ENCODE results near the gene MLLT3.

Gene MLLT3

DNA sequence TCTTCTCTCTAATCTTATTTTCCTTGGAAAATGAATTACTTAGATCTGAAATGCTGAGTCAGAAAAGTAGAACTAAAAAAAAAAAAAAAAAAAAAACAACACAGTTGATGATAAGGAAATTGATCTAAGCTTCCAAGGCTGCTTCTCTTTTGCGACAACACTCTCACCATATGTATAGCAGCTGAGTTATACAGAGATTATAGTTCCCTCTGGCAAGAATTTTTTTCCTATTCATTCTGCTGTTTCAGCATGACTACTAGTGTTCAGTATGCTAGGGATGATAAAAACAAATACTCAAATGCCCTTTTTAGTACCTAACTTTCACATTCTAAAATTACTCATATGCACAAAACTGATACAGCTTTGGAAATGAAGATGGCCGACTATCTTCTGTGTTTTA is 267.3 kb downstream of the MLLT3 start:
- no peak overlapping the region for H3K27ac ChIP-seq
- no peaks in the 10 kb centered on the region for H3K27me3 ChIP-seq (ENCODE audit: insufficient read depth, low read depth, severe bottlenecking)
- DNase-seq: no peak
- no peaks in the 10 kb centered on the region for H3K9me3 ChIP-seq (ENCODE audit: severe bottlenecking)
- TF ChIP-seq, protein P1, sequence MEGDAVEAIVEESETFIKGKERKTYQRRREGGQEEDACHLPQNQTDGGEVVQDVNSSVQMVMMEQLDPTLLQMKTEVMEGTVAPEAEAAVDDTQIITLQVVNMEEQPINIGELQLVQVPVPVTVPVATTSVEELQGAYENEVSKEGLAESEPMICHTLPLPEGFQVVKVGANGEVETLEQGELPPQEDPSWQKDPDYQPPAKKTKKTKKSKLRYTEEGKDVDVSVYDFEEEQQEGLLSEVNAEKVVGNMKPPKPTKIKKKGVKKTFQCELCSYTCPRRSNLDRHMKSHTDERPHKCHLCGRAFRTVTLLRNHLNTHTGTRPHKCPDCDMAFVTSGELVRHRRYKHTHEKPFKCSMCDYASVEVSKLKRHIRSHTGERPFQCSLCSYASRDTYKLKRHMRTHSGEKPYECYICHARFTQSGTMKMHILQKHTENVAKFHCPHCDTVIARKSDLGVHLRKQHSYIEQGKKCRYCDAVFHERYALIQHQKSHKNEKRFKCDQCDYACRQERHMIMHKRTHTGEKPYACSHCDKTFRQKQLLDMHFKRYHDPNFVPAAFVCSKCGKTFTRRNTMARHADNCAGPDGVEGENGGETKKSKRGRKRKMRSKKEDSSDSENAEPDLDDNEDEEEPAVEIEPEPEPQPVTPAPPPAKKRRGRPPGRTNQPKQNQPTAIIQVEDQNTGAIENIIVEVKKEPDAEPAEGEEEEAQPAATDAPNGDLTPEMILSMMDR (IDR thresholded peaks at IDR 0.05; ENCODE audit: low read depth, low read length): no peak
- H3K36me3 ChIP-seq: no peaks in the 10 kb centered on the region
- no peak overlapping the region for H3K4me3 ChIP-seq (ENCODE audit: low read depth, low read length)

DNA sequence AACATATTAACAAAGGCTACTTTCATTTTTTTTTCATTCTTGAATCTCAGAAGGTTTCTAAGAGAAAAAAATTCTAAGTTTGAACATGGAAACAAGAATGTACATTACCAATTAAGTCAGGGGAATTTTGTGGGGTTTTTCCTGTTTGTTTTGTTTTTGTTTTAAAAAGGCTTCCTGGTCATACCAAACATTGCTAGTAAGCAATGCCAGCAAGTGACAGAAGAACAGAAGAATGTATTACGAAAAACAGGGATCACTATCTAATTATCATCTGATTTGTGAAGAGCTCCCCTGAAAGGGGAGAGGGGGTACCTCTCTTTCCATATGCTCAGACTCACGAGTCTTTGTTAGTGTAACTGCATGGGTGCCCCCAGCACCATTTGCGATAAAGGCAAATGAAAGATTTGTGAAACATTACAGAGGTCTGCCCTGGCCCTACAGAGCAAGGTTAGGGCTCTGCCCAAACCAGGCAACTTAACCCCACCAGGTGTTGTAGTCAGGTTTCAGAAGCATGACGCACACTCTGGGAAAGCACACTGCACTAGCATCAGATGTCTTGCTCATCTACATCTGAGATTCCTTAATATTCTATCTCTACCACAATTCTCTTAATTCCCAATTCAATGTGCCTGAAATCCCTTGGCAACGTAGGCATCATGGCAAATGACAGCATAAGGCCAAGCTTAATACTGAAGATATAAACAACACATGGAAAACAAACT is 268.2 kb downstream of the MLLT3 start:
- Histone ChIP-seq H3K27ac (no peak overlapping the region), H3K4me3 (ENCODE audit: low read depth, low read length) (no peak overlapping the region), H3K36me3 (no peaks in the 10 kb centered on the region), H3K27me3 (ENCODE audit: insufficient read depth, low read depth, severe bottlenecking) (no peaks in the 10 kb centered on the region), H3K9me3 (ENCODE audit: severe bottlenecking) (no peaks in the 10 kb centered on the region)
- TF ChIP-seq, protein P1 (IDR thresholded peaks at IDR 0.05; ENCODE audit: low read depth, low read length): no peak
- DNase-seq: no peak

DNA sequence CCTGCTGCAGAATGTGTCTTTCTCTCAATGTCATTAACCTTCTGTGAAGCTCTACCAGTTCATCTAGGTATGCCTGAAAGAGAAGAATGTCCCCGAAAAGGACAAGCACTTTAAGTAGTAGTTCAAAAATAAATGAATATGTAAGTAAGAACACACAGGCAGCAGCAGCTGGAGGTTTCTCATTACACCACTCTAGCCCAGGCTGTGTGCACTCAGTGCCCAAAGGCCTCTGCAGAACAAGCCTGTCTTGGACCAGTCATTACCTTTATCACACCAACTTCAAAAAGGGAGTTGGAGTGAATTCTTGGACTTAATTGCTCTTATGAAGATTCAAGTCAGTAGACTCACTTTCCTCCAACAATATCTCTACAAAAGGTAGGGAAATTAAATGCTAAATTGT is 268.8 kb downstream of the MLLT3 start:
- Histone ChIP-seq H3K9me3 (ENCODE audit: severe bottlenecking) (no peaks in the 10 kb centered on the region), H3K27ac (no peak overlapping the region), H3K36me3 (no peaks in the 10 kb centered on the region), H3K27me3 (ENCODE audit: insufficient read depth, low read depth, severe bottlenecking) (no peaks in the 10 kb centered on the region), H3K4me3 (ENCODE audit: low read depth, low read length) (no peak overlapping the region)
- DNase-seq: no peak
- TF ChIP-seq, protein P1 (IDR thresholded peaks at IDR 0.05; ENCODE audit: low read depth, low read length): no peak

DNA sequence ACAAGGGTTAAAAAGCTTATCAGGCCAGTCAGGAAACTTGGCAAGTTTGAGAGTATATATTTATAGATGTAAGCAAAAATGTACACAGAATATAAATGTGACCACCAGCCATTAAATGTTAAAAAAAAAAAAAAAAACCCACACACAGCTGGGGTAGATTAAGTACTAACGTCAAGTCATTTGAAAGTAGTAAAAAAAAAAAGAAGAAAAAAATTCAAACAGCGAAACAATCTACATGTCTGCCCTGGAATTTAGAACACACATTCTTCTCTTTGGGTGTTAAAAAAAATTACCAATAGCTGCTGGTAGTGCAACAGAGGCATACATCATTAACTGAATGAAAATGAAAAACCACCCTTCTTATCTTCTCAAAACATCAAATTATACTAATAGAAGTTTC is 269.7 kb downstream of the MLLT3 start:
- no peak overlapping the region for H3K27ac ChIP-seq
- H3K4me3 ChIP-seq (ENCODE audit: low read depth, low read length): no peak overlapping the region
- no peaks in the 10 kb centered on the region for H3K27me3 ChIP-seq (ENCODE audit: insufficient read depth, low read depth, severe bottlenecking)
- no peaks in the 10 kb centered on the region for H3K9me3 ChIP-seq (ENCODE audit: severe bottlenecking)
- TF ChIP-seq, protein P1 (IDR thresholded peaks at IDR 0.05; ENCODE audit: low read depth, low read length): no peak
- no peaks in the 10 kb centered on the region for H3K36me3 ChIP-seq
- no peak for DNase-seq

DNA sequence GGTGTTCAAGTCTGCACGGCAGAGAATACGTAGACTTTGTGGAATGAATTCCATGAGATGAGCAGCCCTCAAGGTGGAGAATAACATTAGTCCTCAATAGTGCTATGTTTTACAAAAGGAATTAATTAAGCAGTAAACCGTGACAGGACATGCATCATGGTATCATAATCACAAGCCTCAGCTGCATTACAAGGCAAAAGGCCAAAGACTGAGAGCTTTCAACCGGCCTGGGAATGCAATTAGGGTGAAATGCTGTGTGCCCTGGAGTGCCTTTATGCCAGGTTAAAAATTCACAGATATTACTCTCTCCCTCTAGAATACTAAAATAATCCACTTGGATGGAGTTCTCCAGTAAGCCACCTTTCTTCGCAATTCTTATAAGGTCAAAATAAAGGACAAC is 270.6 kb downstream of the MLLT3 start:
- DNase-seq: no peak
- H3K27ac ChIP-seq: no peak overlapping the region

More for the DNA sequence above, 270.6 kb downstream of the MLLT3 start:
- no peaks in the 10 kb centered on the region for H3K9me3 ChIP-seq (ENCODE audit: severe bottlenecking)
- TF ChIP-seq, protein P1 (IDR thresholded peaks at IDR 0.05; ENCODE audit: low read depth, low read length): no peak
- no peaks in the 10 kb centered on the region for H3K36me3 ChIP-seq
- no peak overlapping the region for H3K4me3 ChIP-seq (ENCODE audit: low read depth, low read length)
- H3K27me3 ChIP-seq (ENCODE audit: insufficient read depth, low read depth, severe bottlenecking): no peaks in the 10 kb centered on the region

Data from WERI-Rb-1 (cell line).